NCI-H2196 (cell line): Measurements from ENCODE around the gene KYAT1.
"Not testable (repeated sequence)": the region's sequence is repeated elsewhere in the genome, so short reads cannot be mapped to it uniquely, and the experiment has no call there.

Source experiments
- DNase-seq: peaks from one replicate; lab custom pipeline; 2025; ENCODE audit not compliant: unreplicated experiment; lab: John Stamatoyannopoulos, UW

Gene KYAT1

GRCh38 chr9:128820665-128821583 lies 60.8 kb downstream of the KYAT1 start:
- DNase-seq, result no peak

- peak; percentile 65 for DNase-seq
These were observed 61.8 kb downstream of the KYAT1 start for GRCh38 chr9:128819716-128820664.

GRCh38 chr9:128818839-128819715 lies 62.7 kb downstream of the KYAT1 start:
- DNase-seq, result peak; percentile 47

- DNase-seq, result peak; percentile 98
These were observed 63.5 kb downstream of the KYAT1 start, which contains the start of gene ENDOG for GRCh38 chr9:128818099-128818838. ENDOG (plus strand) TSS chr9:128818500; CDS start chr9:128818685, 185 bp downstream.

GRCh38 chr9:128810873-128811272 lies 70.9 kb downstream of the KYAT1 start:
- DNase-seq, result no peak

GRCh38 chr9:128809831-128810230 lies 71.9 kb downstream of the KYAT1 start:
- no peak for DNase-seq

- no peak for DNase-seq
These were observed 72.6 kb downstream of the KYAT1 start for GRCh38 chr9:128809036-128809599.

- no peak for DNase-seq
These were observed 73.2 kb downstream of the KYAT1 start for GRCh38 chr9:128808543-128808942.

GRCh38 chr9:128807827-128808226 lies 73.9 kb downstream of the KYAT1 start:
- DNase-seq, result no peak

GRCh38 chr9:128805661-128806060 lies 76.1 kb downstream of the KYAT1 start:
- DNase-seq, result no peak

- no peak for DNase-seq
These were observed 79.3 kb downstream of the KYAT1 start for GRCh38 chr9:128802482-128802881.

GRCh38 chr9:128800061-128800460 lies 81.7 kb downstream of the KYAT1 start:
- no peak for DNase-seq

- no peak for DNase-seq
These were observed 82.9 kb downstream of the KYAT1 start for GRCh38 chr9:128798896-128799295.

- not testable (repeated sequence) for DNase-seq
These were observed 86.8 kb downstream of the KYAT1 start for GRCh38 chr9:128794961-128795360.

GRCh38 chr9:128792978-128793686 lies 88.6 kb downstream of the KYAT1 start:
- DNase-seq, result no peak

- no peak for DNase-seq
These were observed 89.6 kb downstream of the KYAT1 start for GRCh38 chr9:128792134-128792533.

- no peak for DNase-seq
These were observed 91.2 kb downstream of the KYAT1 start for GRCh38 chr9:128790536-128790935.

- DNase-seq, result no peak
These were observed 93.3 kb downstream of the KYAT1 start for GRCh38 chr9:128788445-128788844.

- DNase-seq, result no peak
These were observed 94.1 kb downstream of the KYAT1 start for GRCh38 chr9:128787659-128788058.
